ENCODE results near the gene FYB1. TPM values are rescaled to one million over a fixed set of nuclear protein-coding genes. Genes with fewer than 3 reads are reported as not detected.

FYB1 gene
- polyA plus RNA-seq, 3 donors, result 75.3 to 141 (median 118) TPM

DNA sequence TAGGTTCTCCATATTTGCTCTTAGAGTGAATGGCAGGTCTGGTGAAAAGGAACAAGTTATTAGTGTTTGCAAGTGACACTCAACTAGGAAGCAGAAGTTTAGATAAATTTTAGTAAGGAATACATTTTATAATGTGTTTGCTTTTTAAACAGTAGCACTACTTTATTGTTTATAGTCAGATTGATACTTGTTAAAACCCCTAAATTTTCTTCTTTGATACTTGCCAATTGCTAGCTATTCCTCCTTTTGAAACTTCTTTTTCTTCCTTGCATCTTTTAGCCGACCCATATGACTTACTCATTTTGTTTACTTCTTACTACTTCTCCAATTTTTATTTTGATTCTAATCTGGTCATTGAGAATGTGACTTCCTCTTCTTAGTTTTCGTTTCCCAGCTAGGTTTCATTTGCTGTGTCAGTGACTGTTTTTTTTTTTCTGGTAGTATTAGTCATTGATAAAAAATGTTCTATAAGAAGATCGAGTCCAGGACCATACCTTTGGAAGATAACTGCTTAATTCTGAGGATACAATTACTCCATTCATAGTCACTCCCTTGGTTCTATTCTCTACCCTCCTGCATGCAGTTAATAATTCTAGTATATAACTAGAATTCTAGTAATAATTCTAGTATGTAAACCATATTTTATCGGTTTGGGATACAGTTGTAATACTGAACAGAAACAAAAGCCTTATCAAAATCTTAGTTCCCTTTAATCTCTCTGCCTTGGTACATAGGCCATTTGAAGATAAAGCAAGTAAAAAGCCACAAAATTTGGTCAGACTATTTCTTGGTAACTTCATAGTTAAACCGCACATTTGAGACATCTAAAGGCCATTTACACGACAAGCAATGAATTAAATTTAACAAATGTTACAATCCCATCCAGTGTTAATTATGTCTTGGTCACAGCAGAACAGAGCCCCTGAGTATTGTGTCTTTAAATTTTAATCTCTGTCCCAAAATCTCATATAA is 142.3 kb downstream of the FYB1 start:
- H3K4me1 Mint-ChIP-seq, result peaks cover 38% of the 10 kb centered on the region
- TF ChIP-seq, protein P1, sequence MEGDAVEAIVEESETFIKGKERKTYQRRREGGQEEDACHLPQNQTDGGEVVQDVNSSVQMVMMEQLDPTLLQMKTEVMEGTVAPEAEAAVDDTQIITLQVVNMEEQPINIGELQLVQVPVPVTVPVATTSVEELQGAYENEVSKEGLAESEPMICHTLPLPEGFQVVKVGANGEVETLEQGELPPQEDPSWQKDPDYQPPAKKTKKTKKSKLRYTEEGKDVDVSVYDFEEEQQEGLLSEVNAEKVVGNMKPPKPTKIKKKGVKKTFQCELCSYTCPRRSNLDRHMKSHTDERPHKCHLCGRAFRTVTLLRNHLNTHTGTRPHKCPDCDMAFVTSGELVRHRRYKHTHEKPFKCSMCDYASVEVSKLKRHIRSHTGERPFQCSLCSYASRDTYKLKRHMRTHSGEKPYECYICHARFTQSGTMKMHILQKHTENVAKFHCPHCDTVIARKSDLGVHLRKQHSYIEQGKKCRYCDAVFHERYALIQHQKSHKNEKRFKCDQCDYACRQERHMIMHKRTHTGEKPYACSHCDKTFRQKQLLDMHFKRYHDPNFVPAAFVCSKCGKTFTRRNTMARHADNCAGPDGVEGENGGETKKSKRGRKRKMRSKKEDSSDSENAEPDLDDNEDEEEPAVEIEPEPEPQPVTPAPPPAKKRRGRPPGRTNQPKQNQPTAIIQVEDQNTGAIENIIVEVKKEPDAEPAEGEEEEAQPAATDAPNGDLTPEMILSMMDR (IDR thresholded peaks at IDR 0.05), result no peak
- H3K9me3 Mint-ChIP-seq, result no peaks in the 10 kb centered on the region
- 14% methylated on average over 1 of the region's 6 CpGs for WGBS (ENCODE audit: insufficient coverage)
- Histone ChIP-seq H3K36me3 (replicated peaks in 1 of 2; ENCODE audit: control insufficient read depth in 1 of 2, insufficient read depth in 2 of 2, low read length in 2 of 2) (no peaks in the 10 kb centered on the region), H2AFZ (ENCODE audit: insufficient read depth, low read depth, low read length, poor library complexity, severe bottlenecking) (no peak overlapping the region), H3K9me3 (replicated peaks in 1 of 2; ENCODE audit: control insufficient read depth in 1 of 2, insufficient read depth in 1 of 2, low read length in 2 of 2) (no peaks in the 10 kb centered on the region), H3K4me1 (ENCODE audit: control insufficient read depth in 1 of 2, insufficient read depth in 2 of 2, low read length in 2 of 2) (peaks cover 27 to 43% of the 10 kb centered on the region in 2 donors), H3K27me3 (ENCODE audit: control insufficient read depth in 2 of 2, insufficient read depth in 2 of 2, low read length in 2 of 2) (no peaks in the 10 kb centered on the region), H3K27ac (ENCODE audit: low read depth in 1 of 2, low read length in 2 of 2) (peak overlapping the region in 1 of 2 donors; percentile 81), H3K4me3 (replicated peaks in 1 of 3; ENCODE audit: low read depth in 2 of 3, low read length in 3 of 3) (peak overlapping the region in 2 of 3 experiments; percentile 19 to 61), H3K9ac (ENCODE audit: insufficient read depth, low read length, poor library complexity, severe bottlenecking) (peak overlapping the region; percentile 35), H3K4me2 (replicated peaks; ENCODE audit: extremely low read depth, low read length, poor library complexity, severe bottlenecking) (peak overlapping the region; percentile 75), H3K79me2 (ENCODE audit: insufficient read depth, low read length) (peaks cover 27% of the 10 kb centered on the region), H4K20me1 (ENCODE audit: insufficient read depth, low read length) (peaks cover 13% of the 10 kb centered on the region)
- peaks cover 2 to 3% of the 10 kb centered on the region in 2 donors for H3K36me3 Mint-ChIP-seq
- H3K27ac Mint-ChIP-seq, result peak overlapping the region; percentile 69 to 94 (median 84)
- intact Hi-C loops (cut with micrococcal nuclease), result loop anchor here in 1 of 2 donors (10.0 kb wide), 1 partner anchor 198 kb away; no protein-coding TSS in a partner anchor
- peaks cover 0 to 1% (median 1%) of the 10 kb centered on the region in 3 donors for H3K27me3 Mint-ChIP-seq (ENCODE audit: low read depth in 3 of 3)
- DNase-seq, result peak; percentile 68 to 85 (median 84)
- H3K4me3 Mint-ChIP-seq, result peak overlapping the region; percentile 32 to 50

- H3K9me3 ChIP-seq (replicated peaks in 1 of 2; ENCODE audit: control insufficient read depth in 1 of 2, insufficient read depth in 1 of 2, low read length in 2 of 2), result no peaks in the 10 kb centered on the region
- WGBS (ENCODE audit: insufficient coverage), result no CpG with 5 or more reads among the region's 6 CpGs
- H3K9ac ChIP-seq (ENCODE audit: insufficient read depth, low read length, poor library complexity, severe bottlenecking), result peak overlapping the region; percentile 35
- H3K36me3 ChIP-seq (replicated peaks in 1 of 2; ENCODE audit: control insufficient read depth in 1 of 2, insufficient read depth in 2 of 2, low read length in 2 of 2), result no peaks in the 10 kb centered on the region
- peak overlapping the region in 1 of 2 donors; percentile 81 for H3K27ac ChIP-seq (ENCODE audit: low read depth in 1 of 2, low read length in 2 of 2)
- H3K36me3 Mint-ChIP-seq, result peaks cover 6% of the 10 kb centered on the region in 2 donors
- H3K27me3 ChIP-seq (ENCODE audit: control insufficient read depth in 2 of 2, insufficient read depth in 2 of 2, low read length in 2 of 2), result no peaks in the 10 kb centered on the region
- peaks cover 22% of the 10 kb centered on the region for H4K20me1 ChIP-seq (ENCODE audit: insufficient read depth, low read length)
- H2AFZ ChIP-seq (ENCODE audit: insufficient read depth, low read depth, low read length, poor library complexity, severe bottlenecking), result no peak overlapping the region
- H3K27ac Mint-ChIP-seq, result peak overlapping the region; percentile 69 to 94 (median 82)
- peak overlapping the region in 1 of 3 experiments; percentile 61 for H3K4me3 ChIP-seq (replicated peaks in 1 of 3; ENCODE audit: low read depth in 2 of 3, low read length in 3 of 3)
- no peaks in the 10 kb centered on the region for H3K9me3 Mint-ChIP-seq
- H3K4me2 ChIP-seq (replicated peaks; ENCODE audit: extremely low read depth, low read length, poor library complexity, severe bottlenecking), result peak overlapping the region; percentile 75
- intact Hi-C loops (cut with micrococcal nuclease), result loop anchor here in 1 of 2 donors (10.0 kb wide), 1 partner anchor 199 kb away; no protein-coding TSS in a partner anchor
- H3K4me1 ChIP-seq (ENCODE audit: control insufficient read depth in 1 of 2, insufficient read depth in 2 of 2, low read length in 2 of 2), result peaks cover 28 to 46% of the 10 kb centered on the region in 2 donors
- H3K4me1 Mint-ChIP-seq, result peaks cover 42% of the 10 kb centered on the region
- peaks cover 0 to 1% (median 1%) of the 10 kb centered on the region in 3 donors for H3K27me3 Mint-ChIP-seq (ENCODE audit: low read depth in 3 of 3)
- TF ChIP-seq, protein P1 (IDR thresholded peaks at IDR 0.05), result no peak
- no peak for DNase-seq
- H3K79me2 ChIP-seq (ENCODE audit: insufficient read depth, low read length), result peaks cover 35% of the 10 kb centered on the region
- H3K4me3 Mint-ChIP-seq, result peak overlapping the region; percentile 32 to 44
These were observed 143.1 kb downstream of the FYB1 start for GRCh38 chr5:39076101-39076756.

All from CD14-positive monocyte (primary cell).